ENCODE measurements around the gene PARD3. TPM values are rescaled to one million over a fixed set of nuclear protein-coding genes. Genes with fewer than 3 reads are reported as not detected.

PARD3 gene
- total RNA-seq, 2 donors from 2014 or later, result 36.1 to 48.5 TPM

GRCh38 chr10:34535872-34536271, 279.2 kb downstream of the PARD3 start:
- no peaks in the 10 kb centered on the region for H3K27me3 ChIP-seq
- no peak overlapping the region for H3K27ac ChIP-seq
- H3K36me3 ChIP-seq (replicated peaks in 1 of 2; ENCODE audit: insufficient read depth in 1 of 2, low read depth in 2 of 2), result no peaks in the 10 kb centered on the region
- intact Hi-C loops (cut with DNase I), result no loop called here
- ATAC-seq, result no peak
- TF ChIP-seq CTCF (IDR thresholded peaks at IDR 0.05) (no peak), POLR2A (IDR thresholded peaks at IDR 0.05) (no peak)
- H3K4me1 ChIP-seq, result peaks cover 4% of the 10 kb centered on the region
- H3K9me3 ChIP-seq, result no peaks in the 10 kb centered on the region
- no peak overlapping the region for H3K4me3 ChIP-seq
- no peak for DNase-seq
- WGBS, 2 donors, result 71 to 73% methylated on average over 4 of the region's 4 CpGs

- ATAC-seq (peak; percentile 35), DNase-seq (peak in 1 of 4 donors; percentile 15)
- Histone ChIP-seq H3K4me1 (peaks cover 30% of the 10 kb centered on the region), H3K36me3 (replicated peaks in 1 of 2; ENCODE audit: insufficient read depth in 1 of 2, low read depth in 2 of 2) (no peaks in the 10 kb centered on the region), H3K9me3 (no peaks in the 10 kb centered on the region), H3K27ac (no peak overlapping the region), H3K4me3 (no peak overlapping the region), H3K27me3 (no peaks in the 10 kb centered on the region)
- 84 to 89% methylated on average over 4 of the region's 4 CpGs for WGBS, 2 donors
- TF ChIP-seq POLR2A (IDR thresholded peaks at IDR 0.05), result no peak
- no peak for TF ChIP-seq CTCF (IDR thresholded peaks at IDR 0.05)
- intact Hi-C loops (cut with DNase I), result no loop called here
Measured at GRCh38 chr10:34530778-34531177, 284.3 kb downstream of the PARD3 start.

DNA sequence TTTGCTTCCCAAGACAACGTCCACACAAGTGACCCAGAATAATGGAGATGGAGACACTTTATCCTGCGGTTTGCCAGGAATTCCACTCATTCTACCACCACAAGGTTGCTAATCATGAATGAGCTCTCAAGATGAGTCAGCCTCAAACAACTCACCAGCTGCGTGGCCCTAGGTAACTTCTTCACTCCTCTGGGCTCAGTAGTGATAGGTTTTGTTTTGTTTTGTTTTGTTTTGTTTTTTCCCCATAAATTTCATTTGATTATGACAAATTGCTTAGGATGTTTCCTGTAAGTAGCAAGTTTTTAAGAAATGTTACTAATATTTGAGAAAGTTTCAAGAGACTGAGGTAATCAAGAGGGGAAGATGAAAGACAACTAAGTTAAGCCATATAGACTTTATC, 286.8 kb downstream of the PARD3 start:
- TF ChIP-seq POLR2A (IDR thresholded peaks at IDR 0.05), result no peak
- no peak for TF ChIP-seq CTCF (IDR thresholded peaks at IDR 0.05)
- intact Hi-C loops (cut with DNase I), result no loop called here
- H3K27me3 ChIP-seq, result no peaks in the 10 kb centered on the region
- 71 to 83% methylated on average over 3 of the region's 3 CpGs for WGBS, 2 donors
- DNase-seq (no peak), ATAC-seq (no peak)
- H3K27ac ChIP-seq, result no peak overlapping the region
- H3K4me3 ChIP-seq, result no peak overlapping the region
- no peaks in the 10 kb centered on the region for H3K9me3 ChIP-seq
- H3K36me3 ChIP-seq (replicated peaks in 1 of 2; ENCODE audit: insufficient read depth in 1 of 2, low read depth in 2 of 2), result no peaks in the 10 kb centered on the region
- peaks cover 30% of the 10 kb centered on the region for H3K4me1 ChIP-seq

DNA sequence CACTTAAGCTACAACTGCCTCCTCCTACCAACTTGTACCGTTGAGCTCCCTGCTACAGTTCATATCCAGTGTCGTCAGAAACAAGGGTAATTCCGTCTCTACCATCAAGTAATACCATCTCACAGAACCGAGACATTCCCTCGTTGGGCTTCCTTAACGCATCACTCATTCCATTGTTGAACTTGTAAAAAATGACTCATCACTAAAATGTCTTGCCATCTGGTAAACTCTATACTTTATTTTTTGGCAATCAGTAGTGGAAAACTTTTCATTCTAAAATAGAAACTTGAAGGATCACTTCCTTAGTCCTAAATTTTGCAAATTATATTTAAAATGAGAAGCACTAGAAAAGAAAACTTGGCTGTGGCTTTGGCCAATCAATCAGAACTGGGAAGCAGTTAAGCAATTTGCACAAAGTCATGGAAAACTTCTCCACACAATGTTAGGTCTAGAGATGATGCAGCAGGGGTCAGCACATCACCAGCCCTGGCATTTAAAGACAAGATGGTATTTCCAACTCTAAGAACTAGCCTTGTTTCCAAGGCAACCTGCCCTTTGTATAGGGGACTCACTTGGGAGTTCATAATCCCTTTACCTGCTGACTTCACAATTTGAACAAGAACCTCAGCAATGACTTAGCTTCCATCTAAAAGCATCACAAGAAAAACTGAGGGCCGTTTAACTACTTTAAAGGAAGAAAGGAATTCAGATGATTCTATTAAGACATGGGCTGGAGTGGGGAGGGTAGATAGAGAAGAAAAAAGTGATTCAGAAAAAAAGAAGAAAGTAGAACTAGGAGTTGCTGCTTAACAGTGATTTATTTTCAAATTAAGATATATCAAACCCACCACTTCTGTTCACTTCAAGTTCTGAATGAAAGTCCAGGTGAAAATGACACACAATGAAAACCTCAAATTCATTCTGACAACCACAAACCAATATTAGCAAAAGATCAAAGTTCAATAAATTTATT, 288.1 kb downstream of the PARD3 start:
- H3K36me3 ChIP-seq (replicated peaks in 1 of 2; ENCODE audit: insufficient read depth in 1 of 2, low read depth in 2 of 2), result no peaks in the 10 kb centered on the region
- H3K27me3 ChIP-seq, result no peaks in the 10 kb centered on the region
- H3K27ac ChIP-seq, result peak overlapping the region in 1 of 4 donors; percentile 34
- peaks cover 30% of the 10 kb centered on the region for H3K4me1 ChIP-seq
- intact Hi-C loops (cut with DNase I), result no loop called here
- no peak overlapping the region for H3K4me3 ChIP-seq
- H3K9me3 ChIP-seq, result no peaks in the 10 kb centered on the region
- ATAC-seq, result peak; percentile 21
- TF ChIP-seq CTCF (IDR thresholded peaks at IDR 0.05) (no peak), POLR2A (IDR thresholded peaks at IDR 0.05) (no peak)
- peak in 1 of 4 donors; percentile 9 for DNase-seq
- 73 to 79% methylated on average over 7 of the region's 7 CpGs for WGBS, 2 donors
